Neural progenitor cell (in vitro differentiated cells): Measurements from ENCODE around the gene ACBD5.

Source experiments
- CTCF ChIP-seq: fragments of 200-600 bp; sonication (generic); IDR thresholded peaks from 2 replicates; pipeline ENCODE4 v1.5.1; 2017; ENCODE audit warnings: antibody characterized with exemption, mild to moderate bottlenecking
- EZH2phosphoT487 ChIP-seq: fragments of 200-600 bp; sonication (generic); IDR thresholded peaks from 2 replicates; pipeline ENCODE4 v1.6.1; 2017; ENCODE audit warnings: antibody characterized with exemption

GRCh38 chr10:27253576-27253975, 13.0 kb upstream of the ACBD5 start:
- TF ChIP-seq CTCF (no peak), EZH2phosphoT487 (no peak)
